GM12878 (cell line): ENCODE data around the gene SMPDL3B.

Source experiments
- CBFB ChIP-seq: IDR thresholded peaks from 2 replicates; pipeline ENCODE4 v1.6.1; 2016; ENCODE audit warnings: antibody characterized with exemption, low read depth
- EZH2 ChIP-seq: IDR thresholded peaks from 2 replicates; pipeline ENCODE4 v1.6.1; 2012; ENCODE audit warnings: low read depth, mild to moderate bottlenecking, control low read depth, inconsistent platforms, low read length, borderline replicate concordance; ENCODE audit not compliant: control insufficient read depth
- POLR2A ChIP-seq: IDR thresholded peaks from 2 replicates; pipeline ENCODE4 v1.6.1; 2011; ENCODE audit warnings: low read depth, mild to moderate bottlenecking, low read length
- SMAD1 ChIP-seq: fragments of 450-650 bp; IDR thresholded peaks from 2 replicates; pipeline ENCODE4 v1.6.1; 2018; ENCODE audit warnings: mild to moderate bottlenecking, low read depth; ENCODE audit not compliant: partially characterized antibody

- TF ChIP-seq POLR2A (no peak), EZH2 (no peak), SMAD1 (no peak), CBFB (no peak)
Measured at GRCh38 chr1:27906759-27907158, 28.0 kb upstream of the SMPDL3B start.
